ENCODE measurements around the gene FOXP1. TPM values are rescaled to one million over a fixed set of nuclear protein-coding genes. Genes with fewer than 3 reads are reported as not detected.

FOXP1 gene
- total and polyA plus RNA-seq, 9 of the 15 experiments (the other 6 are each of a cell fraction or from before 2014, with no cell fraction given) = 7.7 to 34.5 (median 13.7) TPM

DNA sequence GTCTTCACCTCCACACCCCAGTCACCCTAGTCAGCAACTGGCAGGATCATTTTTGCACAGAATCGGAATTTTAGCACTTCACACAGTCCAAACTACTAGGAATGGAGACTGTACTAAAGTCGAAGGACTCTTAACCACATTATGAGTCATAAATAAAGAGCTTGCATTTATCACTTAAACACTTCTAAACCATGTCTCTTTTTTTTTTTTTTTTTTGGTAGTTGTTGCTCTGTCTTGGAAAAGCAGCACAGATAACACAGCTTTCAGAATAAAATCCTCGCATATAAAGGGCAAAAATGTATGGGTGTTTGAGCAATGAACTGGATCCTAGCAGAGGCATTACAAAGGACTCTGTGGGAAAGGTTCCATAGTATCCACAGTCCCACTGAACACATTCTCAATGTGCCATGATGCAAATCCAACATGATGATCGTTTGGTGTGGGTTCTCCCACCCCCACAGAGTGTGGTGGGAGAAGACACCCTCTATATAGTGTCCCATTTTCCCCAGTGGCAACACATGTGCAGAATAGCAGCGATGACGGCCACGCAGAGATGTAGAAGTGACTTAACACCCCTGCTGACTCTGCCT, 47.1 kb downstream of the FOXP1 start:
- H3K9me1 ChIP-seq (ENCODE audit: control insufficient read depth, insufficient read depth, low read length) = no peaks in the 10 kb centered on the region
- H3K4me1 ChIP-seq (replicated peaks in 1 of 2; ENCODE audit: control insufficient read depth in 2 of 2, insufficient read depth in 2 of 2, low read length in 2 of 2) = peaks cover 0 to 13% of the 10 kb centered on the region in 2 experiments; a peak in 3 of 5 replicates
- in situ Hi-C loops (cut with MboI) (no loop called here), intact Hi-C loops (cut with micrococcal nuclease) (no loop called here)
- 55% methylated on average over 7 of the region's 7 CpGs for WGBS (ENCODE audit: insufficient coverage, low coverage, missing lambda C conversion rate)
- ATAC-seq = peak; percentile 32; the same call in 2 of the 3 replicates
- no peak for DNase-seq (ENCODE audit: extremely low read depth in 1 of 4, low spot score in 3 of 4)
- no peak overlapping the region for H2AFZ ChIP-seq (ENCODE audit: low read depth, low read length)
- H3K36me3 ChIP-seq (ENCODE audit: control insufficient read depth, insufficient read depth, low read length) = no peaks in the 10 kb centered on the region
- BruUV-seq (replicated peaks) = no TSS peak
- no peaks in the 10 kb centered on the region for H3K27me3 ChIP-seq (ENCODE audit: control insufficient read depth in 2 of 2, insufficient read depth in 2 of 2, low read length in 2 of 2)
- H3K27ac ChIP-seq (ENCODE audit: extremely low read depth, low read depth, low read length) = no peak overlapping the region
- H3K9ac ChIP-seq (ENCODE audit: insufficient read depth in 1 of 2, low read depth in 2 of 2, low read length in 2 of 2) = no peak overlapping the region
- H4K20me1 ChIP-seq (replicated peaks; ENCODE audit: control insufficient read depth, insufficient read depth, low read length) = no peaks in the 10 kb centered on the region
- ChIA-PET POLR2A (interaction anchor here (0.9 kb wide), 1 partner anchor 9 kb away, joined by 4 read pairs; no protein-coding TSS in a partner anchor), CTCF (ENCODE audit: low intra/inter-chr PET ratio) (no interaction called here)
- 0 out of 2 replicates have a peak, but pooled peaks have one; percentile 12 for TF ChIP-seq ZNF384 (IDR thresholded peaks at IDR 0.05; ENCODE audit: low read depth, low read length)
- peak; percentile 38; the same call in 1 of the 2 replicates for TF ChIP-seq FOSL1 (tag; conservative IDR thresholded peaks at IDR 0.05)
- TF ChIP-seq, protein P1, sequence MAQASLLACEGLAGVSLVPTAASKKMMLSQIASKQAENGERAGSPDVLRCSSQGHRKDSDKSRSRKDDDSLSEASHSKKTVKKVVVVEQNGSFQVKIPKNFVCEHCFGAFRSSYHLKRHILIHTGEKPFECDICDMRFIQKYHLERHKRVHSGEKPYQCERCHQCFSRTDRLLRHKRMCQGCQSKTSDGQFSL (CRISPR knock-in tag; IDR thresholded peaks at IDR 0.05) = no peak
- TF ChIP-seq, protein P1 (tag; IDR thresholded peaks at IDR 0.05) = no peak
- TF ChIP-seq JUND (IDR thresholded peaks at IDR 0.05; ENCODE audit: borderline replicate concordance, low read depth, low read length) = peak; percentile 33; the same call in 1 of the 2 replicates
- no peak; the same call in 2 of the 3 replicates for TF ChIP-seq JUND (tag; IDR thresholded peaks at IDR 0.05; ENCODE audit: borderline replicate concordance, low read depth, low read length)
- no peak for TF ChIP-seq ZNF609 (CRISPR knock-in tag; IDR thresholded peaks at IDR 0.05; ENCODE audit: borderline replicate concordance)
- no peaks in the 10 kb centered on the region for H3K9me3 ChIP-seq (replicated peaks; ENCODE audit: control insufficient read depth, insufficient read depth, low read depth, low read length)
- no peak for FAIRE-seq
- H3K4me2 ChIP-seq (ENCODE audit: insufficient read depth, low read length) = no peak overlapping the region
- H3K79me2 ChIP-seq (ENCODE audit: control insufficient read depth, insufficient read depth, low read length) = no peaks in the 10 kb centered on the region
- no peak overlapping the region for H3K4me3 ChIP-seq
